BE2C (cell line): ENCODE data around the gene MMP2.

ENCODE experiments used
- DNase-seq: peaks from one replicate; pipeline ENCODE4 v3.0.0-alpha.2; 2020
- H3K27me3 ChIP-seq: fragments of 250-450 bp; sonication (Bioruptor Pico); 2 replicates; pipeline ENCODE4 v1.5.1; 2020; ENCODE audit warnings: mild to moderate bottlenecking
- H3K36me3 ChIP-seq: fragments of 250-450 bp; sonication (Bioruptor Pico); 2 replicates; pipeline ENCODE4 v1.5.1; 2020; ENCODE audit warnings: mild to moderate bottlenecking
- H3K4me1 ChIP-seq: fragments of 250-450 bp; sonication (Bioruptor Pico); 2 replicates; pipeline ENCODE4 v1.5.1; 2020
- H3K4me3 ChIP-seq: 2 replicates; pipeline ENCODE4 v1.5.1; 2011; ENCODE audit warnings: low read depth, low read length
- H3K9me3 ChIP-seq: fragments of 250-450 bp; sonication (Bioruptor Pico); 2 replicates; pipeline ENCODE4 v1.5.1; 2020
- TF ChIP-seq, protein P1 (sequence below): IDR thresholded peaks from 2 replicates; pipeline ENCODE4 v1.5.1; 2012; ENCODE audit warnings: mild to moderate bottlenecking, low read depth, low read length

Gene MMP2

DNA sequence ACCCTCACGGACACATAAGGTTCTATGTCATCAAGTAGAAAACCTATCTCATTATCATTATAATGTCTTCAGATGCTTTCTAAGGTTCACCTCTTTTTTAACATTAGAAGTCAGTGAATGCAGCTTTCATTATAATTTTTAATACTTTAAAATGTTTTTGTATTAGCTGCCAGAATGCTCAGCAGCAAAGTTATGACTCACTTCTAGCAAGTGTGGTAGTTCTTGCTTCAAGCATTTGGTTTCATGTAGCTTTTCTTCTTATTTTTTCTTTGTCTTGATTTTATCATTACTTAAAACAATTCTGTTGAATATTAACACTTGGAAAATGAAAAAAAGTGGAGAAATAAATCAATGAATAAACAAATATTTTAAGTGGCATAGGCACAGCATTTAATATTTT lies 53.2 kb downstream of the MMP2 start:
- Histone ChIP-seq H3K36me3 (peaks cover 68% of the 10 kb centered on the region), H3K9me3 (no peaks in the 10 kb centered on the region), H3K4me3 (no peak overlapping the region), H3K4me1 (peaks cover 6% of the 10 kb centered on the region; the same call in 1 of the 2 replicates), H3K27me3 (no peaks in the 10 kb centered on the region)
- DNase-seq, result no peak
- TF ChIP-seq, protein P1, sequence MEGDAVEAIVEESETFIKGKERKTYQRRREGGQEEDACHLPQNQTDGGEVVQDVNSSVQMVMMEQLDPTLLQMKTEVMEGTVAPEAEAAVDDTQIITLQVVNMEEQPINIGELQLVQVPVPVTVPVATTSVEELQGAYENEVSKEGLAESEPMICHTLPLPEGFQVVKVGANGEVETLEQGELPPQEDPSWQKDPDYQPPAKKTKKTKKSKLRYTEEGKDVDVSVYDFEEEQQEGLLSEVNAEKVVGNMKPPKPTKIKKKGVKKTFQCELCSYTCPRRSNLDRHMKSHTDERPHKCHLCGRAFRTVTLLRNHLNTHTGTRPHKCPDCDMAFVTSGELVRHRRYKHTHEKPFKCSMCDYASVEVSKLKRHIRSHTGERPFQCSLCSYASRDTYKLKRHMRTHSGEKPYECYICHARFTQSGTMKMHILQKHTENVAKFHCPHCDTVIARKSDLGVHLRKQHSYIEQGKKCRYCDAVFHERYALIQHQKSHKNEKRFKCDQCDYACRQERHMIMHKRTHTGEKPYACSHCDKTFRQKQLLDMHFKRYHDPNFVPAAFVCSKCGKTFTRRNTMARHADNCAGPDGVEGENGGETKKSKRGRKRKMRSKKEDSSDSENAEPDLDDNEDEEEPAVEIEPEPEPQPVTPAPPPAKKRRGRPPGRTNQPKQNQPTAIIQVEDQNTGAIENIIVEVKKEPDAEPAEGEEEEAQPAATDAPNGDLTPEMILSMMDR, result no peak

DNA sequence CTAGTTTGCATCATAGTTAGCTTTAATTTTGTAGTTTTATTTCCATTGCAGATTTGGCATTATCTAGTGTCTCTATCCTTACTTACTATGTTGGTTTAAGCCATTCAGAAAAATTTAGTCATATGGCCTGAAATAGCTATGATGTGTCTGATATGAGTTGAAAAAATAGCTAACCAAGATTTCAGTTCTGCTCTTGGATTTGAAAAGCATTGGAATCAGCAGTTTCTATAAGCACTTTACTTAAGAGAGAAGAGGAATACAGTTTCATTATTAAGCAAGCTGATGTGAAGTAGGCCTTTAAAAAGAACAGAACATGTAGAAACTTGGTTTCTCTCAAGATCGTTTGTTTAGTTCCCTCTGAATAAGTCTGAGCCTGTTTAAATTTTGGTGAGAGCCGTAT lies 55.8 kb downstream of the MMP2 start:
- H3K4me3 ChIP-seq, result no peak overlapping the region
- H3K9me3 ChIP-seq, result no peaks in the 10 kb centered on the region
- peaks cover 70% of the 10 kb centered on the region for H3K36me3 ChIP-seq
- peaks cover 6% of the 10 kb centered on the region; the same call in 1 of the 2 replicates for H3K4me1 ChIP-seq
- H3K27me3 ChIP-seq, result no peaks in the 10 kb centered on the region
- TF ChIP-seq, protein P1, result no peak
- no peak for DNase-seq

DNA sequence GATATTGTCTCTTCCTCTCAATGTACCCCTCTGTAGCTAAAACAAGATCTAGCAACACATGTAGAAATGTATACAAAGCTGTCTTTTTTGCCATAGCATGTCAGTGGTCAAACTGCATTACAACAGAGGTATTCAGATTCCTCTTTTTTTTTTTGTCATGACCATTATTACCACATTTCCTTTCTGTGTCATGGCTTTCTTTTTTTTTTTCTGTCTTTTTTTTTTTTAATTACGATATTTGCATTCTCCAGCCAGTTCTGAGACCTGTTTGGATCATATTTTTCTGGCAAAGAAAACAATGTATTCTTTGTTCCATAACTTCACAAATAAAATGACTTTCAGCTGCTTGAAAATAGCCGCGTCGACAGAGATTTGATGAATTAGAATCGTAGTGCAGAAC lies 60.1 kb downstream of the MMP2 start:
- Histone ChIP-seq H3K36me3 (peaks cover 46% of the 10 kb centered on the region), H3K4me3 (no peak overlapping the region), H3K4me1 (peaks cover 19% of the 10 kb centered on the region), H3K27me3 (no peaks in the 10 kb centered on the region), H3K9me3 (no peaks in the 10 kb centered on the region)
- TF ChIP-seq, protein P1, result no peak
- DNase-seq, result no peak

DNA sequence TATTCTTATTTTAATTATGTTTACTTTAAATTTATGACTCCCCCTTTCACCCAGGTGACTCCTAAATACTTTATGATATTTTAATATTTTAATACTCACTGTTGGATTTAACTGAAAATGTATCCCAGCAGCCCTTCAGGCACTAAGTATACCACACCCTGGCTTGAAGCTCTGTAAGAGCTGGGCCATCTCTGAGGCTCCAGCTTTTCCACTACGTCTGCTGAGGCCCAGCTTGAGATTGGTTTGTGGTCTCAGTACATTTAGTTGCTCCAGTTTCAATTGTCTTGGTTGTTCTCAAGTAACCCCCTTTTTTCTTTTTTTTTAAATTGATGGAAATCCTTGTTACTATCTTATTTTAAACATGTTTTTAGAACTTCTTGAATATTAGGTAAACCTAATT lies 60.5 kb downstream of the MMP2 start:
- no peak for DNase-seq
- peaks cover 44% of the 10 kb centered on the region for H3K36me3 ChIP-seq
- TF ChIP-seq, protein P1, result no peak
- peaks cover 19% of the 10 kb centered on the region for H3K4me1 ChIP-seq
- H3K9me3 ChIP-seq, result no peaks in the 10 kb centered on the region
- no peak overlapping the region for H3K4me3 ChIP-seq
- H3K27me3 ChIP-seq, result no peaks in the 10 kb centered on the region

DNA sequence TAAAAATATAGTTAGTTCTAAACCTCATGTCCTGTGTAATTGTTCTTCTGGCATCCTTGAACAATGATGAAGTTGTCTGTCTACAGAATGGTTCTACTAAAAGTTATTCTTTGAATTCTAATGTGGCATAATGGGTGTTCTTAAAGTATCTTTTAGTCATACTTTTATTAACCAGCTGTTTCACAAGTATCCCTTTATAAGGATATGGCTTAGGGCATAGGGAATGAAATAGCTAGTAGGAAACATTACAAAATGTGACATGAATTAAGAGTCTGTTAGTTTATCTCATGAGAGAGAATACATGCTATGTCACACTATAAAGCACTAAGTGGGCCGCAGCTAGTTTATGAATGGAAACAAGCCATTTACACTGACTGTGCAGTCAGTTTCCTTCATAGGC lies 61.2 kb downstream of the MMP2 start:
- Histone ChIP-seq H3K27me3 (no peaks in the 10 kb centered on the region), H3K9me3 (no peaks in the 10 kb centered on the region), H3K4me1 (peaks cover 19% of the 10 kb centered on the region), H3K4me3 (no peak overlapping the region), H3K36me3 (peaks cover 36% of the 10 kb centered on the region)
- TF ChIP-seq, protein P1, result no peak
- DNase-seq, result no peak

DNA sequence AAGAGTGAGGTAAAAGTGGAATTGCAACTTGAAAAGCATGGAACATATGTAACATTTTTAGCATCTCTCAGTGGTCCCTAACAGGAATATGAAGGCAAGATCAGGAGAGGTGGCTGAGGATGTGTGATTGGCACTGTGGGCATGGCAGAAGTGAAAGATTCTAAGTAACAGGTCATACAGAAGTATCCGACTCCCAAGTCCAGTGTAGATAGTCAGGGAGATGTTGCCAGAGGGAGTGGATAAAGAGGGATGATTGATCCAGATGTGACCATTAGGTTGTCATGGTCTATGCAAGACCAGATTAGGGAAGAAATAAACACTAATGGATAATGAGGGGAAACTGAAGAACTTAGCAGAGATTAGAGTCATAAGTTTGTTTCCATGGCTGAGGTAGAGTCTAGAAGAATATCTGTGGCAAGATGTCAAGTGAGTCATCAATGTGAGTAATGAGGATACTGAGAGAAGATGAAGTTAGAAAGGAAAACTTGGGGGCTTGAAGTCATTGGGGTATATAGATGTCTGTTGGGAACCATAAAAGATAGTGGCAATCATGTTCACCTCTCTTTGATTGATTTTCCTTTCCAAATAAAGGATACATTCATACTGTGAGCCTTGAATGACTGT lies 63.6 kb downstream of the MMP2 start:
- Histone ChIP-seq H3K9me3 (no peaks in the 10 kb centered on the region), H3K4me3 (no peak overlapping the region), H3K36me3 (peaks cover 26% of the 10 kb centered on the region), H3K27me3 (no peaks in the 10 kb centered on the region), H3K4me1 (peaks cover 19% of the 10 kb centered on the region)
- TF ChIP-seq, protein P1, result no peak
- no peak for DNase-seq
